CD4-positive, alpha-beta T cell (primary cell): Measurements from ENCODE around the gene ORM1. TPM values are rescaled to one million over a fixed set of nuclear protein-coding genes. Genes with fewer than 3 reads are reported as not detected.

Source experiments
- ATAC-seq: fragments of 200-7000 bp; cut with Tn5 transposase; one replicate; pipeline ENCODE4 v1.10.0; 2022; ENCODE audit warnings: mild to moderate bottlenecking; ENCODE audit not compliant: poor library complexity
- CTCF ChIA-PET: fragments of 350-600 bp; sonication (Branson Sonifier 250); formaldehyde crosslinking; loops from one replicate; lab custom pipeline; 2021; ENCODE audit warnings: antibody characterized with exemption, inconsistent platforms; lab: Charles Lee
- POLR2A ChIA-PET: fragments of 350-600 bp; sonication (Branson Sonifier 250); formaldehyde crosslinking; loops from one replicate; lab custom pipeline; 2021; ENCODE audit warnings: antibody characterized with exemption, inconsistent platforms; lab: Charles Lee
- DNase-seq, 14 experiments: peaks; one replicate each; pipeline ENCODE4 v3.0.0-alpha.2; 2013 to 2020; ENCODE audit warnings: mixed read lengths in 2 of 14
- H3K27ac ChIP-seq, 2 donors: one replicate each; pipeline versions ENCODE4 v1.5.1 to v1.7.0; 2013; ENCODE audit warnings: low read length in 2 of 2, low read depth in 1 of 2, mild to moderate bottlenecking in 1 of 2
- H3K27me3 ChIP-seq, 2 experiments: 1 replicate in 1 of 2; 2 replicates in 1 of 2; pipeline versions ENCODE4 v1.6.1 to v1.7.0; 2013; ENCODE audit warnings: low read length in 2 of 2, control low read depth in 1 of 2, mild to moderate bottlenecking in 1 of 2, moderate library complexity in 1 of 2; ENCODE audit not compliant: insufficient read depth in 2 of 2, control insufficient read depth in 1 of 2
- H3K36me3 ChIP-seq: one replicate; pipeline ENCODE4 v1.6.1; 2013; ENCODE audit warnings: low read length, control low read depth; ENCODE audit not compliant: insufficient read depth
- H3K4me1 ChIP-seq: one replicate; pipeline ENCODE4 v1.6.1; 2013; ENCODE audit warnings: low read length, control low read depth; ENCODE audit not compliant: insufficient read depth
- H3K4me3 ChIP-seq: one replicate; pipeline ENCODE4 v1.5.1; 2013; ENCODE audit warnings: mild to moderate bottlenecking, low read length, moderate library complexity
- H3K9me3 ChIP-seq, 2 experiments: 1 replicate in 1 of 2; 2 replicates in 1 of 2; pipeline versions ENCODE4 v1.6.1 to v1.7.0; 2013; ENCODE audit warnings: low read length in 2 of 2, mild to moderate bottlenecking in 2 of 2, control low read depth in 1 of 2, moderate library complexity in 1 of 2; ENCODE audit not compliant: control insufficient read depth in 1 of 2, insufficient read depth in 1 of 2
- H3K27ac Mint-ChIP-seq: one replicate; pipeline ENCODE4 v1.8.0; 2020; ENCODE audit warnings: mixed read lengths
- H3K27me3 Mint-ChIP-seq: one replicate; pipeline ENCODE4 v1.8.0; 2021; ENCODE audit warnings: mixed read lengths
- H3K36me3 Mint-ChIP-seq: one replicate; pipeline ENCODE4 v1.8.0; 2021; ENCODE audit warnings: low read depth, mixed read lengths
- H3K4me1 Mint-ChIP-seq: one replicate; pipeline ENCODE4 v1.8.0; 2021; ENCODE audit warnings: low read depth, mixed read lengths
- H3K4me3 Mint-ChIP-seq: one replicate; pipeline ENCODE4 v1.8.0; 2020; ENCODE audit warnings: mild to moderate bottlenecking, mixed read lengths
- H3K9me3 Mint-ChIP-seq: one replicate; pipeline ENCODE4 v1.8.0; 2020; ENCODE audit warnings: mixed read lengths
- intact Hi-C, 2 experiments: fragments of 100-400 bp; cut with DNase I in 1 of 2; cut with micrococcal nuclease in 1 of 2; formaldehyde crosslinking; loops; one replicate each; pipeline versions ENCODE4 v1.15.1 to v1.9.0; 2023 to 2025; cut with DNase I, micrococcal nuclease
- total RNA-seq, 174 experiments: library from RNA in 2 of 174; stranded (reverse) in 2 of 174; gene quantifications; one replicate each; pipeline ENCODE4 v1.2.3 and lab custom pipeline; 2021 to 2026
- TF ChIP-seq, protein P1 (sequence below): fragments of 200-600 bp; IDR thresholded peaks from one replicate; pipeline ENCODE4 v1.8.0; 2022; ENCODE audit warnings: antibody characterized with exemption, mild to moderate bottlenecking

Gene ORM1
- total RNA-seq, 2 experiments from 2014 or later: not detected

DNA sequence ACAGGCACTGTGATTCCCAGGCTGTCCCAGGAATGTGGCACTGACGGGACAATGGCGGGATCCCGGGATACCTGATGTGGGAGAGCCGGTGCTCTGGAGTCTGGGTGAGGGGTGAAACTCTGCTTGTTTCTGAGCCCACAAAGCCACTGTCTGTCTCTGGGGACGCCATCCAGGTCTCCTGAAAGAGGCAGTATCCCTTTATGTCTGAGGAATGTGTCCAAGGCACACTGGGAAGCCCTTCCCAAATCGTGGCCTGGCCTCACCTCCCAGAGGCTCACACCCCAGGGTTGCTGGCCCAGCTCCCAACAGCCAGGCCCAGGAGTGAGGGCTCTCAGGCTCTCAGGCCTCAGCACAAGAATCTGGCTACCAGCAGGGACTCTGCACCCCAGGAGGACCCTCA is 33.9 kb downstream of the ORM1 start:
- Mint-ChIP-seq H3K4me1 (peaks cover 64% of the 10 kb centered on the region), H3K36me3 (peaks cover 96% of the 10 kb centered on the region), H3K27me3 (no peaks in the 10 kb centered on the region), H3K9me3 (no peaks in the 10 kb centered on the region), H3K27ac (peak overlapping the region; percentile 83), H3K4me3 (no peak overlapping the region)
- POLR2A ChIA-PET: interaction anchor here (1.3 to 2.2 kb wide), 3 partner anchors 15 to 31 kb away, joined by 7 to 9 read pairs (median 8); partner anchors contain the start of gene AKNA
- intact Hi-C loops: no loop called here
- DNase-seq: no peak
- CTCF ChIA-PET: no interaction called here
- peak overlapping the region in 1 of 2 donors; percentile 42 for H3K27ac ChIP-seq
- peaks cover 45% of the 10 kb centered on the region for H3K4me1 ChIP-seq
- no peak overlapping the region for H3K4me3 ChIP-seq
- TF ChIP-seq, protein P1, sequence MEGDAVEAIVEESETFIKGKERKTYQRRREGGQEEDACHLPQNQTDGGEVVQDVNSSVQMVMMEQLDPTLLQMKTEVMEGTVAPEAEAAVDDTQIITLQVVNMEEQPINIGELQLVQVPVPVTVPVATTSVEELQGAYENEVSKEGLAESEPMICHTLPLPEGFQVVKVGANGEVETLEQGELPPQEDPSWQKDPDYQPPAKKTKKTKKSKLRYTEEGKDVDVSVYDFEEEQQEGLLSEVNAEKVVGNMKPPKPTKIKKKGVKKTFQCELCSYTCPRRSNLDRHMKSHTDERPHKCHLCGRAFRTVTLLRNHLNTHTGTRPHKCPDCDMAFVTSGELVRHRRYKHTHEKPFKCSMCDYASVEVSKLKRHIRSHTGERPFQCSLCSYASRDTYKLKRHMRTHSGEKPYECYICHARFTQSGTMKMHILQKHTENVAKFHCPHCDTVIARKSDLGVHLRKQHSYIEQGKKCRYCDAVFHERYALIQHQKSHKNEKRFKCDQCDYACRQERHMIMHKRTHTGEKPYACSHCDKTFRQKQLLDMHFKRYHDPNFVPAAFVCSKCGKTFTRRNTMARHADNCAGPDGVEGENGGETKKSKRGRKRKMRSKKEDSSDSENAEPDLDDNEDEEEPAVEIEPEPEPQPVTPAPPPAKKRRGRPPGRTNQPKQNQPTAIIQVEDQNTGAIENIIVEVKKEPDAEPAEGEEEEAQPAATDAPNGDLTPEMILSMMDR: no peak
- no peak for ATAC-seq
- no peaks in the 10 kb centered on the region for H3K9me3 ChIP-seq
- peaks cover 83% of the 10 kb centered on the region for H3K36me3 ChIP-seq
- H3K27me3 ChIP-seq: no peaks in the 10 kb centered on the region

DNA sequence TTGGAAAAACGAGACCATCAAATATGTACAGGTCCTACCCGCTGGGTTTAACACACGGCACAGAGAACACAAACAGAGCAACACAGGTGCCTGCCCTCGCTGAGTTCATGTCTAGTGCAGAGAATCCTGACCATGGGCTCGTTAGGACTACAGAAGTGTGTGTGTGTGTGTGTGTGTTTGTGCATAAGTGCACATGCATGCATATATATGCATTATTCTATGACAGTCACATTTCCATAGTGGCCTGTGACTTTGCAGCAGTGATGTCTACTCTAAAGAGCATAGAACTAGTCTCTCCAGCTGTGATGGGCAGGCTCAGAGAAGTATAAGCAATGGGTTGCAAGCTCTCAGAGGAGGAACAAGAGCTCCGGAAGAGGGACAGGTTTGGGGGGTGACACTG is 34.5 kb downstream of the ORM1 start:
- ChIA-PET POLR2A (interaction anchor here (1.7 to 2.2 kb wide), 2 partner anchors 28 to 31 kb away, joined by 7 to 9 read pairs; partner anchors contain the start of gene AKNA), CTCF (no interaction called here)
- Mint-ChIP-seq H3K27me3 (no peaks in the 10 kb centered on the region), H3K27ac (peak overlapping the region; percentile 83), H3K4me1 (peaks cover 65% of the 10 kb centered on the region), H3K4me3 (no peak overlapping the region), H3K9me3 (no peaks in the 10 kb centered on the region), H3K36me3 (peaks cover 97% of the 10 kb centered on the region)
- TF ChIP-seq, protein P1: no peak
- no peak overlapping the region for H3K4me3 ChIP-seq
- peaks cover 45% of the 10 kb centered on the region for H3K4me1 ChIP-seq
- peak overlapping the region in 1 of 2 donors; percentile 42 for H3K27ac ChIP-seq
- H3K9me3 ChIP-seq: no peaks in the 10 kb centered on the region
- intact Hi-C loops: no loop called here
- DNase-seq (no peak), ATAC-seq (no peak)
- peaks cover 83% of the 10 kb centered on the region for H3K36me3 ChIP-seq
- H3K27me3 ChIP-seq: no peaks in the 10 kb centered on the region

DNA sequence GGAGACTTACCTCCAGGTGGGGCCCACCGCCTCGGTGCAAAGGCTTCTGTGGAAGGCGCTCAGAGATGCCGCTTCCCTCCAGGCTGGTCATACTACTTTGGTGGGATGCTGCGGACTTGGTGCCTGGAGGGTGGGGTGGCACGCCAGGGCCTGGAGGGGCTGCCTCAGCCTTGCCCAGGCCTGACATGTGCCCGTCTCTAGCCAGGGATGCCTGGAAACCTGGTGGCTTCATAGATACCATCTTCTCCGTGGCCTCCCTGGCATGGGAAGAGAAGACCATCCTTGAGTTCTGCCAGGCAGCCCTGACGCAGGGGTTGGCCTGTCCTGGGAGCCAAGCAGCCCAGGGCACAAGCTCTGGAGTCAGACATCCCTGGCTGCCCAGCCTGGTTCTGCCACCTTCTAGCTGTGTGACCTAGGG is 35.0 kb downstream of the ORM1 start:
- ChIA-PET POLR2A (interaction anchor here (1.7 kb wide), 1 partner anchor 31 kb away, joined by 7 read pairs; the partner anchor contains the start of gene AKNA), CTCF (no interaction called here)
- no peak for ATAC-seq
- H3K9me3 ChIP-seq: no peaks in the 10 kb centered on the region
- peaks cover 88% of the 10 kb centered on the region for H3K36me3 ChIP-seq
- no peak overlapping the region for H3K4me3 ChIP-seq
- no peak for DNase-seq
- no peaks in the 10 kb centered on the region for H3K27me3 ChIP-seq
- peak overlapping the region; percentile 42 to 47 for H3K27ac ChIP-seq
- H3K4me3 Mint-ChIP-seq: no peak overlapping the region
- H3K27me3 Mint-ChIP-seq: no peaks in the 10 kb centered on the region
- peaks cover 67% of the 10 kb centered on the region for H3K4me1 Mint-ChIP-seq
- intact Hi-C loops: no loop called here
- TF ChIP-seq, protein P1: no peak
- H3K9me3 Mint-ChIP-seq: no peaks in the 10 kb centered on the region
- H3K27ac Mint-ChIP-seq: peak overlapping the region; percentile 83
- peaks cover 50% of the 10 kb centered on the region for H3K4me1 ChIP-seq
- peaks cover 97% of the 10 kb centered on the region for H3K36me3 Mint-ChIP-seq
